NOMO-1 (cell line): ENCODE data around the gene DDX23.
A peak's percentile ranks its signal among the peaks of the same experiment; 100 is the strongest.

Source experiments
- DNase-seq, 2 experiments: peaks; one replicate each; lab custom pipeline; 2025; ENCODE audit not compliant: unreplicated experiment in 2 of 2; lab: John Stamatoyannopoulos, UW

DDX23 gene

GRCh38 chr12:48824905-48825304, 27.1 kb downstream of the DDX23 start:
- DNase-seq = no peak

GRCh38 chr12:48824112-48824511, 27.9 kb downstream of the DDX23 start:
- no peak for DNase-seq

GRCh38 chr12:48823281-48823680, 28.7 kb downstream of the DDX23 start:
- no peak for DNase-seq

- DNase-seq = no peak
Observed at GRCh38 chr12:48822711-48823110, 29.3 kb downstream of the DDX23 start.

GRCh38 chr12:48822139-48822538, 29.8 kb downstream of the DDX23 start:
- DNase-seq = no peak

- DNase-seq = no peak
Observed at GRCh38 chr12:48819986-48820725, 31.8 kb downstream of the DDX23 start.

- DNase-seq = no peak
Observed at GRCh38 chr12:48818831-48819590, 33.0 kb downstream of the DDX23 start.

- DNase-seq = peak; percentile 21 to 34
Observed at GRCh38 chr12:48817873-48818830, 33.8 kb downstream of the DDX23 start, which contains the start of gene CACNB3. CACNB3 (plus strand) TSS chr12:48818496; CDS start chr12:48818930, 434 bp downstream.

- no peak for DNase-seq
Observed at GRCh38 chr12:48816143-48816854, 35.7 kb downstream of the DDX23 start.

- DNase-seq = peak; percentile 68 to 83
Observed at GRCh38 chr12:48815126-48816110, 36.5 kb downstream of the DDX23 start.

GRCh38 chr12:48814262-48815125, 37.5 kb downstream of the DDX23 start:
- DNase-seq = peak; percentile 63 to 73

GRCh38 chr12:48813465-48814261, 38.3 kb downstream of the DDX23 start:
- peak in 1 of 2 experiments; percentile 38 for DNase-seq

- DNase-seq = no peak
Observed at GRCh38 chr12:48812389-48812788, 39.6 kb downstream of the DDX23 start.

- DNase-seq = no peak
Observed at GRCh38 chr12:48811437-48812090, 40.4 kb downstream of the DDX23 start.

GRCh38 chr12:48810903-48811431, 41.0 kb downstream of the DDX23 start:
- no peak for DNase-seq

GRCh38 chr12:48807981-48808380, 44.0 kb downstream of the DDX23 start:
- DNase-seq = no peak

GRCh38 chr12:48803675-48804074, 48.3 kb downstream of the DDX23 start:
- peak in 1 of 2 experiments; percentile 71 for DNase-seq
